Renal pelvis (tissue), 4 donors: ENCODE data around the gene FOXR1. TPM values are rescaled to one million over a fixed set of nuclear protein-coding genes. Genes with fewer than 3 reads are reported as not detected.

Experiments
- DNase-seq: peaks from one replicate; pipeline ENCODE4 v3.0.0-alpha.2; 2013
- polyA plus RNA-seq, 3 donors: library from polyadenylated mRNA; unstranded; fragments of 120-200 nt; gene quantifications; one replicate each; pipeline ENCODE4 v1.2.1, GENCODE V29; 2013; ENCODE audit not compliant: insufficient read length in 3 of 3

FOXR1 gene
- polyA plus RNA-seq, 3 donors = 0.07 to 0.29 TPM; not detected in 1

DNA sequence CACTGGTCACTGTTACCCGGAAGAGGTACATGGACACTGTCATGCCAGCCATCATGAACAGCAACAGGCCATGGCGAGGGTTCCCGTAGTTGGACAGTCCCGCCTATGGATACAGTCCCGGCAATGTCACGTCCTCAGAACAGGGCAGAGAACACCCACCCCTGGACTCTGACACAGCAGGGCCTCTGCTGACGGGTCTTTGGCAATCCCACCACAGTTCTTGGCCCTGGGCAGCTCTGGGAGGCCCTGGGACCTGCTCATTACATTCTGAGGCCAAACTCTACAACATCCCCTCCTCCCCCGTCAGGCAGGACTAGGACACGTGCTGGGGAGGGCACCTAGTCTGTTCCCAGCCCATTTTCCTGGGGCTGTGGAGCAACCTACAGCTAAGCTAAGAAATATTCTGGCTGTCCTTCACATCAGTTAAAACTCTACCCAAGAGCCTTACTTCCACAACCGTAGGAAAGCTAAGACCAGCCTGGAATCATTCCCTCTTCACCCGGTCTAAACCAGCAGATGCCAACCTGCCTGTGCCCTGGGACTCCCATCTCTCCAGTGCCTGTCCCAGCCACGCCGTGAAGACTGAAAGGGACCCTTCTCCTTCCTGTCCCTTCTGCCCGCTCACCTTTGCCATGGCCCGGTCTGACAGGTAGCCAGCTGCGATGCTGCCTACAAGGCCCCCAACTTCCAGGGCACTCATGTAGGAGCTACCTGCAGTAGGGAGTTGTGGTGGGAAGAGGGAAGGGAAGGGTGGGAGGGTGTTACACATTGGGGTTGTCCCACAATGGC is 54.6 kb downstream of the FOXR1 start:
- DNase-seq = no peak

DNA sequence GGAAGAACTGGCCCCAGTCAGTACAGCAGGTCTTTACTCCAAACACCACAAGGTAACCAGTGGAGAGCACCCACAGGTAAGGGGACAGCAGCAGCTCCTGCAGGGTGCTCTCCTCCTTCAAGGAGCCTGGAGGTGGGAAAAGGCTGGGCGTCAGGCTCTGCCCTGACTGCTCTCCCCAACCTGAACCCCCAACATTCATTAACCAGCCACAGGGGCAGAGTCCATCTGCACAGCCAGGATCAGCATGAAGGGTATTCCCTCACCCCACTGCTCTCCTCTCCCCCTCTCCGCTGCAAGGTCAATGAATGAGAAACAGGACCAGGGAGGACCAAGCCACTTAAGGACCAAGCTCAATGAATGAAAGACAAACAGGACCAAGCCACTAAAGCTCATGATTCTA is 55.4 kb downstream of the FOXR1 start:
- no peak for DNase-seq

DNA sequence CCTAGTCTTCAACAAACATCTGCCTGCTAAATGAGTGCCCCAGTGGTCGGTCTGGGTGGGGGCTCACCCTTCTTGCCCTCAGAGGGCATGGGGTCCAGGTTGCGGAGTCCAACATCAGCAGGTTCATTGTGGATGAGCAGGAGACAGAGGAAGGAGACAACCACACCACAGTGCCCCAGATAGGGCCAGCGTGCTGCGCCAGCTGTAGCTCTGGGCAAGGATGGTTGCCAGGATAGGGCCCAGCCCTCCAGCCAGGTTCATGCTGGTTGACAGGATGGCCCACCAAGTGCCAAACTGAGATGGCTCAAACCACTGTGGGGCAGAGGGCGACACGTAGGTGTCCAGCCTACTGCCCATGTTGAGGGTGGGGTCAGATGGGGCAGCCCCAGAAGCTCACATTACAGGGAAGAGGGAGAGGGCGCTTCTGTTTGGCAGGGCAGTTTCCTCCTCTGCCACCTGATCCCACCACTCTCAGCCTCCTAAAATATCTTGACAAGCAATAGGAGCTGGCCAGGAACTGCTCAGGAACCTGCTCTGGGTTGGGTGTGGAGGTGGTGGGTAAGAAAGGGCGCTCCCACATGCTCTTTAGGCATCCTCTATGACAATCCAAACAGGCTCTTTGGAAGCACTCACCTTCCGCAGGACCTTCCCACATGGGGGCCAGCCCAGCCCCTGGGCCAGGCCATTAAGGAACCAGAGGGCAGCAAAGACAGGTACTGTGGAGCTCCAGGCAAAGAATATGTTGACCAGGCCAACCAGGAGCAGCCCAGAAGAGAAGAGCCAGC is 56.2 kb downstream of the FOXR1 start:
- DNase-seq = no peak

DNA sequence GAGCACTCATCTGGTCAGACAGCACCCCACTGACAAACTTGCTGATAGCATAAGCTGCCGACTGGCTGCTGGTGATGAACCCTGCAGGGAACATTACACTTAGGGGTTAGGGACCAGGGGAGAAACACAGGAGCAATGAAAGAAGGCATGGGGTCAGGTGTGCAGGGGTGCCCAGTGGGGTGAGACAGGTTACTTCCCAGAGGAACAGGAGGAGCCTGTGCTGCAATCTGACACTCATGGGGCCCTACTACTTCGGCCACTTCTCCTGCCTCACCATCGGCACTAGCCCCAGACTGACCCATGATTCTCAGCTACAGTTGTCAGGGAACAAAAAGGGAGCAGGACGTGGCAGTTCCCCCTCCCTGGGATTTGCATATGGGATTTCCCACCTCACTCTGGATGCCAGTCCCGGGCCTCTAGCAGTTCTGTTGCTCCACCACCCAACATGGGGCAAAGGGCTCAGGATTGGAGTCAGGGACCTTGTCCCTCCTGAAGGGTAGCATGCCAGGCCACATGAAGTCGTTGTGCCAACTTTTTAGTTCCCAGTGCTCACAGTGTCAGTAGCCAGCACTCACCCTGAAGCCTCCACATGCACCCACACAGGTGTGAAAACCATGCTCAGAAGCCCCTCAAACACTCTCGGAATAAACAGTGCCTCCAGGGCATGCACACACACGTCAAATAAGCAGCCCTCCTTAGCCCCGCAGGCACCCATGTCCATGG is 56.9 kb downstream of the FOXR1 start:
- no peak for DNase-seq

DNA sequence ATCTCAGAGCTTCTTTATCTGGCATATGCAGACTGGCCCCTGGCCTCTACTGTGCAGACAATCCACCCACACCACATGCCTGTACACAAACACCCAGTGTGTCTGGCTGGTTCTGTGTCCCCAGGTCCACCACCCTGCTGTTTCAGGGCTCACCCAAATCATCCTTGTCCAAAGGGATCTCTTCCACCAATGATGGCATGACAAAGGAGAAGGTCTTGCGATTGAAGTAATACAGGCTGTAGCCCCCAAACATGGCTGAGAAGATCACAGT is 57.4 kb downstream of the FOXR1 start:
- DNase-seq = no peak

DNA sequence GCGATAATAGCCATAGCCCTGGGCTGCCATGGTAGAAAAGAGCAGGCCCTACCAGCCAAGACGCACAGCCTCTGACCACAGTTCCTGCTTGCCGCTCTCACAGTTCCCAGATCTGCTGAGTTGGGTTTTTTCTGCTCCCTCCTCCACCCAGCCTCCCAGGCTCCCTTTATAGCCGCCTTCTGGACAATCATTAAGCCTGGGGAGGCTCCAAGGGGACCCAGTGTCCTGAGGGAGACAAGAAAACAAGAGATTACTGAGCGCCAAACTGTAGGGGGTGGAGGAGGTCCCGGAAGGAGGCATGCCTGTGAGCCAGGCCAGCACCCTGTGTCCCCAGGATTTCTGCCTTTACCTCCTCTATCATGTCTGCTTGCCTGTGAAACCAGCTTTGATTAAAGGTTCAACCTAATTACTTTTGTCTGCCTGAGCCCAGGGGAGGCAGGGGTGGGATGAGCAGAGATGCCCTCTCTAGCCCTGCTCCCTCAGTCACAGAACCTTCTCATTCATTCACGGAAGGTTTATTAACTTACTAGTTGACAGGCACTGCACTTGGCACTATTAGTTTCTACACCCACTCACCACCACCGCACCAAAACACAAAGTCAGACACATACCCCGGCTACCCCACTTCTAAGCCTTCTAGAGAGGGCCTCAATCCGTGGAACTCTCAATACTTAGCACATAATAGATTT is 57.9 kb downstream of the FOXR1 start:
- peak; percentile 57 for DNase-seq

DNA sequence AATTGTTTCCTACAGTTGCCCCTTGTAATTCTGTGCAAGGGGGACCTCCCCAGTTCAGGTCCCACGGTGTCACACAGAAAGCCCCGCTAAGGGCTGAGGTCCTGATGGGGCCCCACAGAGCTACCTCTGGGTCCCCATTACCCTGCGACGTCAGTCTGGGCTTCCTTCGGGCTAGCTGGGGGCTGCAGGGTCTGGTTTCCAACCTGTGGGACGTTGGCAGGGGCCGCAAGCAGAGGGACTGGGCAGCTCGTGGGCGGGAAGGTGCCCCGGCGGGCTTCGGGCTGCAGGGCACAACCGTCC is 58.4 kb downstream of the FOXR1 start:
- no peak for DNase-seq

DNA sequence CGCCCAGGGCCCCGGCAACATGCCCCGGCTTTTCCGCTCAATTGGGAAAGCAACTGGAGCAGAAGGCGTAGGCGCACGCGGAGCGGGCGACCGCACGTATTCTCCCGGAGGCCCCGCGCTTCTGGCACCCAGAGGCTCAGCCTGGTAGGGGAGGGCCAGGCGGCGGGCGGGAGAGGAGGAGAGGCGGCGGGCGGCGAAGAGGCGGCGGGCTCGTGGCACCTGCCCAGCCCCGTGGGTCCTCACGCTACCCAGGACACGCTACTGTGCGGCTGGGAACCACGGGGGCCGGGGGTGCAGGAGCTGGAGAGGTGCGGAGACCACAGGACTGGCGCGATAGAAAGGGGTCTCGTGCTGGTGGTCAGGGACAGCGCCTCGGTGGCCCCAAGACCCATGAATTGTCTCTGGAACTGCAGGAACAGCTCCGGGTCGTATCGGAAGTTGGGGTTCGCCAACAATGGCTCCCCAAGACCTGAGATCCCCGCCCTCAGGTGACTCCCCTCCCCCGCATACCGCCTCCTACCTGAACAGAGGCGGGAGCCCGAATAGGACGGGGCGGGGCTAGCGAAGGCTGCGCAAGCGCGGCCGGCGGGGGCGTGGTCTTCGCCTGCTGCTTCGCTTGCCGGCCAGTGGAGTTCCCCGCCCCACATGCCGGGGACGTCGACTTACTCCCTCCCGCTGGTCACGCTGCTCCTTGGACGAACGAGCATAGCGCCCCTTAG is 58.9 kb downstream of the FOXR1 start, which contains the start of gene SLC37A4:
Gene SLC37A4, minus strand, starts transcription at position 549 of the 719 bp plus-strand sequence.
- peak; percentile 97 for DNase-seq

Other genes with a start within 250 kb of the FOXR1 start
- 100 to 1,000 TPM; 112 to 142 (median 136) TPM for gene DDX6, start 180.6 kb upstream of the FOXR1 start, polyA plus RNA-seq
- gene CXCR5, start 87.9 kb upstream of the FOXR1 start, polyA plus RNA-seq = not detected
- gene BCL9L, start 45.8 kb upstream of the FOXR1 start, polyA plus RNA-seq = 10 to 100 TPM; 37.8 to 42.7 (median 38.5) TPM
- gene UPK2, start 15.5 kb upstream of the FOXR1 start, polyA plus RNA-seq = 10 to 100 TPM; 13.4 to 22.5 (median 14.2) TPM
- gene CENATAC, start 26.4 kb downstream of the FOXR1 start, polyA plus RNA-seq = 10 to 100 TPM; 14.4 to 44.2 (median 40.8) TPM
- 1,000 to 10,000 TPM; 1,004 to 1,217 (median 1,026) TPM for gene RPS25, start 46.6 kb downstream of the FOXR1 start, polyA plus RNA-seq
- gene TRAPPC4, start 47.0 kb downstream of the FOXR1 start, polyA plus RNA-seq = 100 to 1,000 TPM in 1 of 3 donors, 10 to 100 TPM in 2; 94.6 to 110 (median 98.5) TPM
- 100 to 1,000 TPM; 110 to 120 (median 112) TPM for gene SLC37A4, start 59.1 kb downstream of the FOXR1 start, polyA plus RNA-seq
- 100 to 1,000 TPM; 115 to 133 (median 124) TPM for gene HYOU1, start 85.4 kb downstream of the FOXR1 start, polyA plus RNA-seq
- 10 to 100 TPM; 55.0 to 66.1 (median 57.7) TPM for gene VPS11, start 96.1 kb downstream of the FOXR1 start, polyA plus RNA-seq
- gene HMBS, start 113.1 kb downstream of the FOXR1 start, polyA plus RNA-seq = 10 to 100 TPM; 22.8 to 34.6 (median 28.2) TPM
- gene DPAGT1, start 130.1 kb downstream of the FOXR1 start, polyA plus RNA-seq = 10 to 100 TPM; 55.6 to 68.1 (median 67.4) TPM
- 10 to 100 TPM; 11.8 to 12.5 (median 12.1) TPM for gene C2CD2L, start 135.6 kb downstream of the FOXR1 start, polyA plus RNA-seq
- 10 to 100 TPM; 28.1 to 43.7 (median 42.6) TPM for gene HINFP, start 149.8 kb downstream of the FOXR1 start, polyA plus RNA-seq
- 1 to 10 TPM in 1 of 3 donors, under 1 TPM in 2; 0.70 to 1.4 (median 0.92) TPM for gene ABCG4, start 177.3 kb downstream of the FOXR1 start, polyA plus RNA-seq
- 10 to 100 TPM; 12.4 to 15.1 (median 14.3) TPM for gene NLRX1, start 197.0 kb downstream of the FOXR1 start, polyA plus RNA-seq
- 10 to 100 TPM; 16.0 to 26.2 (median 23.8) TPM for gene NHERF4, start 213.7 kb downstream of the FOXR1 start, polyA plus RNA-seq
- gene CBL, start 234.6 kb downstream of the FOXR1 start, polyA plus RNA-seq = 10 to 100 TPM; 17.7 to 22.5 (median 22.2) TPM